ENCODE results near the gene APOBEC3C.
"Not testable (repeated sequence)": the region's sequence is repeated elsewhere in the genome, so short reads cannot be mapped to it uniquely, and the experiment has no call there.

The APOBEC3C gene

GRCh38 chr22:39024519-39025308 is 10.7 kb downstream of the APOBEC3C start:
- DNase-seq, result no peak

- DNase-seq, result no peak
These were observed 12.6 kb downstream of the APOBEC3C start for GRCh38 chr22:39026509-39027150.

- no peak for DNase-seq
These were observed 13.7 kb downstream of the APOBEC3C start for GRCh38 chr22:39027717-39028116.

DNA sequence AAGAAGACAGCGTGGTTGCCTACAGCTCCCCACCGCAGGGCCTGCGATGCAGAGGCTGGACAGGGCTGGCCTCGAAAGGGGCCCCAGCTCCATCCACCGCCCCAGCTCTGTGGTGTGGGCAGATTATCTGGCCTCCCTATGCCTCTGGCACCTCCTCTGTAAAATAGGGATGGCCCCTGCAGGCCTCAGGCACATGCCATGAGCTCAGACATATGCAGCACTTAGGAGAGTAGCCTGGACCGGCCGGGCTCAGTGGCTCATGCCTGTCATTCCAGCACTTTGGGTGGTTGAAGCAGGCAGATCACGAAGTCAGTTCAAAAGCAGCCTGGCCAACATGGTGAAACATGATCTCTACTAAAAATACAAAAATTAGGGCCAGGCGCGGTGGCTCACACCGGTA is 14.2 kb downstream of the APOBEC3C start:
- DNase-seq, result no peak

DNA sequence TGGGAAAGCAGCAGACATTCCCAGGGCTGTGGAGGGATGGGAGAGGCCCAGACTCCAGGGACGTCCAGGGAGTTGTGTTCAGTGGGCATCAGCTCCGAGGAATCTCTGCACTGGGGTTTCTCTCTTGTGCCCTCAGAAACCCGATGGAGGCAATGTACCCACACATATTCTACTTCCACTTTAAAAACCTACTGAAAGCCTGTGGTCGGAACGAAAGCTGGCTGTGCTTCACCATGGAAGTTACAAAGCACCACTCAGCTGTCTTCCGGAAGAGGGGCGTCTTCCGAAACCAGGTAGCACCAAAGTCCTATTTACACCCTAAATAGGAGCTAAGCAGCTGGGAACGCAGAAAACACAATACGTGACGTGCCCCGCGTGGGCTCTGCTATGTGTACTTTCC is 15.2 kb downstream of the APOBEC3C start:
- no peak for DNase-seq

- DNase-seq, result no peak
These were observed 16.6 kb downstream of the APOBEC3C start for GRCh38 chr22:39030705-39031104.

DNA sequence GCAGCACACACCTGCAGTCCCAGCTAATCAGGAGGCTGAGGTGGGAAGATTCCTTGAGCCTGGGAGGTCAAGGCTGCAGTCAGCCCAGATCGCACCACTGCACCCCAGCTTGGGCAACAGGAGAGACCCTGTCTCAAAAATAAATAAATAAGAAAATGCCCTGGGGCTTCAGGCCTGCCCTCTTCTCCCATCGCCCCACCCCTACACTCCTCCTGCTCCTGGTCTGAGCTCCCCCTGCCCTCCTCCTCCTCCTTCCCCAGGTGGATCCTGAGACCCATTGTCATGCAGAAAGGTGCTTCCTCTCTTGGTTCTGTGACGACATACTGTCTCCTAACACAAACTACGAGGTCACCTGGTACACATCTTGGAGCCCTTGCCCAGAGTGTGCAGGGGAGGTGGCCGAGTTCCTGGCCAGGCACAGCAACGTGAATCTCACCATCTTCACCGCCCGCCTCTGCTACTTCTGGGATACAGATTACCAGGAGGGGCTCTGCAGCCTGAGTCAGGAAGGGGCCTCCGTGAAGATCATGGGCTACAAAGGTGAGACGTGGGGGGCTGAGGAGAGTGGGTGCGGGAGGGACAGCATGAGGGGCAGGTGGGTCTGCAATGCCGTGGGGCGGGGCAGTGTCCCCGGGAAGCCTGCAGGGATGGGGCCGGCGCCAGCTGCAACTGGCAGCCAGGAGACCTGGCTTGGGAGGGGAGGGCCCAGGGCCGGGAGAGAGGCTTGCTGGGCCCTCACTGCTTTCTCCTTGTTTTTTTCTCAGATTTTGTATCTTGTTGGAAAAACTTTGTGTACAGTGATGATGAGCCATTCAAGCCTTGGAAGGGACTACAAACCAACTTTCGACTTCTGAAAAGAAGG is 17.6 kb downstream of the APOBEC3C start:
- DNase-seq, result not testable (repeated sequence)

GRCh38 chr22:39037071-39037470 is 23.0 kb downstream of the APOBEC3C start:
- not testable (repeated sequence) for DNase-seq

DNA sequence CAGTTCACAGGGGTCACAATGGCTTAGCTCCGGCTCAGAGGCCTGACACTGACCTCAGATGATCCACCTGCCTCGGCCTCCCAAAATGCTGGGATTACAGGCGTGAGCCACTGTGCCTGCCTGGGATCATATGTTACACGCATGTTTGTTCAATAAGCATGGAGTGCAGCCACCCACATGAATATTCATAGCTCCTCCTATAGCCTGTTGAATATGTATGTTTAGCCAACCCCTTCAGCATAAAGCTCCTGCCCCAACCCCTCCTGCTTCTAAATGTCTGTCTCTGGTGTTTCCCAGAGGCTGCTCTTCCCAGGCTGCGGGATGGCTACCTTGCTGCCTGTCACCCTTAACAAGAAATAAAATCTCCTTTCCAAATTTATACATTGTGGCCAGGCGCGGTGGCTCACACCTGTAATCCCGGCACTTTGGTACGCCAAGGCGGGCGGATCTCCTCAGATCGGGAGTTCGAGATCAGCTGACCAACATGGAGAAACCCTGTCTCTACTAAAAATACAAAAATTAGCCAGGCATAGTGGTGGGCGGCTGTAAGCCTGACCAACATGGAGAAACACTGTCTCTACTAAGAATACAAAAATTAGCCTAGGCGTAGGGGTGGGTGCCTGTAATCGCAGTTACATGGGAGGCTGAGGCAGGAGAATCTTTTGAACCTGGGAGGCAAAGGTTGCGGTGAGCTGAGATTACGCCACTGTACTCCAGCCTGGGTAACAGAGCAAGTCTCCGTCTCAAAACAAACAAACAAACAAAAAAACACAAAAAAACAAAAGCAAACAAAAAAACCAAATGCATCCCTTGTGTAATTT is 25.5 kb downstream of the APOBEC3C start:
- no peak for DNase-seq

DNA sequence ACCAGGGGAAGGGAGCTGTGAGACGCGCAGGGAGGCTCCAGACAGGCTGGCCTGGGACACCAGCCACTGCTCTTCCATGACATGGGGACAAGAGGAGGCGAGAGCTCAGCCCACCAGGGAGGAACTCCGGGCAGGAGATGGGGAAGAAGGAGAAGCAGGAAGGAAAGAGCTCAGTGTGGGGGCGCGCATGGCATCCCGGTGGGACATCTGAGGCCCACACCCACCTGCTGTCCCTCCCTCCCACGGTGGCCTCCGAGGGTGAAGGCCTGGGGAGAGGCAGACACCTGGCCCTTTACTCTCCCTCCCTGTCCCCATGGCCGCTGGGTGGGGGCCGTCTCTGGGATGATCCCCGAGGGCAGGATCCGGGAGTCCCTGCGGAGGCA is 26.1 kb downstream of the APOBEC3C start:
- not testable (repeated sequence) for DNase-seq

- DNase-seq, result peak; percentile 48
These were observed 26.7 kb downstream of the APOBEC3C start, which contains the start of gene APOBEC3F for GRCh38 chr22:39040538-39041296. TSS of gene APOBEC3F (plus strand) at chr22:39040864. CDS start at chr22:39040961, 97 bp downstream.

DNA sequence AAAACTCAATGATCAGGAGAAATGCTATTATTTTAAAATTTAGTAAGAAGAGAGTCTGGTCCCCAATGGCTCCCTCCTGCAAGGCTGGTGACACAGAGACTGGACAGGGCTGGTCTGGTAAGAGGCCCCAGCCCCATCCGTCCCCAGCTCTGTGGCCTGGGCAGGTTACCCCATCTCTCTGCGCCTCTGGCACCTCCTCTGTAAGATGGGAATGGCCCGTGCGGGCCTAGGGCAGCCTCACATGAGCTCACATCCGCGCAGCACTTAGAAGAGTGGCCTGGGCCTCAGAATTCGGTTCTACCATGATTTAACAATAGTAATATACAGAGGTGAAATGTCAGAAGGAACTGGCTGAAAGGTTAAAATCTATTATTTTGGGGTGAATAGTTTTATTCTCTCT is 27.9 kb downstream of the APOBEC3C start:
- no peak for DNase-seq

GRCh38 chr22:39043063-39043462 is 29.0 kb downstream of the APOBEC3C start:
- not testable (repeated sequence) for DNase-seq

GRCh38 chr22:39045136-39045535 is 31.1 kb downstream of the APOBEC3C start:
- DNase-seq, result not testable (repeated sequence)

DNA sequence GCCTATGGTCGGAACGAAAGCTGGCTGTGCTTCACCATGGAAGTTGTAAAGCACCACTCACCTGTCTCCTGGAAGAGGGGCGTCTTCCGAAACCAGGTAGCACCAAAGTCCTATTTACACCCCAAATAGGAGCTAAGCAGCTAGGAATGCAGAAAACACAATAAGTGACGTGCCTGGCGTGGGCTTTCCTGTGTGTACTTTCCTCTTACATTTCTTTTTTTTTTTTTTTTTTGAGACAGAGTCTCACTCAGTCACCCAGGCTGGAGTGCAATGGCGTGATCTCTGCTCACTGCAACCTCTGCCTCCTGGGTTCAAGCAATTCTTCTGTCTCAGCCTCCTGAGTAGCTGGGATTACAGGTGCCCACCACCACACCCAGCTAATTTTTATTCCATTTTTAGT is 35.4 kb downstream of the APOBEC3C start:
- DNase-seq, result not testable (repeated sequence)

- DNase-seq, result not testable (repeated sequence)
These were observed 37.9 kb downstream of the APOBEC3C start for GRCh38 chr22:39051844-39052495.

GRCh38 chr22:39055658-39056057 is 41.6 kb downstream of the APOBEC3C start:
- no peak for DNase-seq

DNA sequence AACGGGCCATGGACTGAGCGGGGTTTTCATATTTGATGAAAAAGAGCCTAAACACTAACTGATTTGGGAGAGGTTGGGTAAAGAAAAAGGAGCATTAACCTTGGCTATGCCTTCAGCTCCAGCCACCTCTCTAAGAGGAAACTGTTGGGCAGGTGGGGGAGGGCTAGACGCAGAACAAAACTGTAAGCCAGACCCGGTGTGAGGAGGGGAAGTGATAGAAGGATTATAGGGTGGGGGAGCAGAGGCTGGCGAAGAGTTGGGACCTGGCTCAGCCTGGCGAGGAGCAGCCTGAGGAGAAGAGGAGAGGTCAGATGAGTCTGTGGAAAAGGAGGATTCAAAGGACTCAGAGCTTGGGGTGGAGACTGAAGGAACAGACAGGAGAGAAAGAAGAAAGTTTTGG is 47.2 kb downstream of the APOBEC3C start:
- DNase-seq, result not testable (repeated sequence)

- peak; percentile 8 for DNase-seq
These were observed 47.9 kb downstream of the APOBEC3C start for GRCh38 chr22:39061951-39062350.

GRCh38 chr22:39063904-39064303 is 49.8 kb downstream of the APOBEC3C start:
- DNase-seq, result not testable (repeated sequence)
